Ecto neural progenitor cell (in vitro differentiated cells): ENCODE data around the gene LYPD4.
"Not testable (repeated sequence)": the region's sequence is repeated elsewhere in the genome, so short reads cannot be mapped to it uniquely, and the experiment has no call there.

Experiments
- DNase-seq: peaks from one replicate; pipeline ENCODE4 v3.0.0-alpha.2; 2018; ENCODE audit warnings: low spot score

LYPD4 gene

DNA sequence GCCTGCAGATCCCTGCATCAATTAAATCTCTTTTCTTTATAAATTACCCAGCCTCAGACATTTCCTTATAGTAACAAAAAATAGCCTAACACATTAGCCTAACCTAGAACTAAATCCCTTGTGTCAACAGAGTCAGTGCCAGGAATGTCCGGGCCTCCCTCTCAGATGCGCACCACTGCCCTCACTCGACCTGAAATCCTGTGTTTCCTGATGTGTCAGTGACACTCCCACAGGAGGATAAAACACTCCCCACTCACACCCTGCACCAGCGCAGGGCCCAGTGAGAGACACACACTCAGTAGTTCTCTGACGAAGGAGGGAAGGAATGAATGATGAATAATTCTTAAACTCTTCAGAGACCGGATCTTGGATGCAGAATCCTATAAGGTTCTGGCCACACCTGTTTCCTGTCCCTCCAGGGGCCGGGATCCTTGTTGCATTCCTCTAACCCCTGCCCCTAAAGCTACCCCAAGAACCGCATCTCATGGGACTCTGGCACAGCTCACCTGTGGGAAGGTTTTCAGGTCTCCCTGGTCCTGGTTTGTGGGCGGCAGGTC lies 45.0 kb downstream of the LYPD4 start:
- no peak for DNase-seq

DNA sequence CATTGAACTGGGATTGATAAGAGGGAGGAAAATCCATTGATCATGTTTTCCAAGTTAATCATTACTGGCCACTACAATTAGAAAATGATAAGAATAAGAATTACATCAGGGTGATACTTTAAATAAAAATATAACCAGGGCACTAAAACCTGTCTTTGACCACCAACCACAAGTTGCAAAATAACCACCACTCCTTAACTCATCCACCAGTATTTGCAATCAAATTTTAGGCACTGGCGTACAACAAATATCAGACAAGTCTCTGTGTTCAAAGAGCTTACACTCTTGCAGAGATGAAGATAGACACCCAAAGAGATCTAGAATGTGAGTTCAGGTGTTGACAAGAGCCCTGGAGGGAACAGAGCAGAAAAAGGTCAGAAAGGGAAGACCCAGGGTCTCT lies 47.6 kb downstream of the LYPD4 start:
- no peak for DNase-seq

DNA sequence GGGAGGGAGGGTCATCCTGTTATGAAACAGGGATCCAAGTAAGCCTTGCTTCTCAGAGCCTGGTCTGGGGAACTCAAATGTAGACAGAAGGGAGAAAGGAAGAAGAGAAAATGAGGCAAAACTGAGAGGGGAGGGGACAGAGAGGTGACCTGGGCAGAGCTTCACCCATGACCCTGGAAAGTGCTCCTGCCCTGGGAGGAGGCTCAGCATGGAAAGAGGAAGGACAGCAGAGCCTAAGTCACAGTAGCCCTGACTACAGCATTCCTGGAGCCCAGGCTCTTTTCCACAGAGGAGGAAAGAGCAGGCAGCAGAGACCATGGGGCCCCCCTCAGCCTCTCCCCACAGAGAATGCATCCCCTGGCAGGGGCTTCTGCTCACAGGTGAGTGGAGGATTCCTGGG lies 48.1 kb downstream of the LYPD4 start, which contains the start of gene CEACAM3:
Gene CEACAM3 (plus strand): TSS at position 226 of the 400 bp plus-strand sequence. CDS start 91 bp downstream, at position 317.
- DNase-seq, result no peak

DNA sequence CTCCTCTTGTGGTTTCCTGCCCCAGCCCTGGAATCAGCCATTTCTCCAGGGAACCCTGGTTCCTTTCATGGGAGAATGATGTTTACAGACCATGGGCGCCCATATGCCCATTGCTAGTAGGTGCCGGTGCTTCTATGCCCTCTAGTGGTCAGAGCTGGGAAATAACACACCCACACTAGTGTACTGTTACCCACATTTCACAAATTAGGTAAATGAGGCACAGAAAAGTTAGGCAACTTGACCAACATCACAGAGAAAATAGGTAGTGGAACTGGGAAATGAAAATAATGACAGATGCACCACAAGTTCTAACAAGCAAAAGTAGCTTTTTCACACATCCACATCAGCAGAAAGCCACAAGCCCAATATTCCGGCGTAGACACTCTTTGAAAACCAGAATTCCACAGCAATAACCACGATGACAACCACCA lies 49.4 kb downstream of the LYPD4 start:
- no peak for DNase-seq

DNA sequence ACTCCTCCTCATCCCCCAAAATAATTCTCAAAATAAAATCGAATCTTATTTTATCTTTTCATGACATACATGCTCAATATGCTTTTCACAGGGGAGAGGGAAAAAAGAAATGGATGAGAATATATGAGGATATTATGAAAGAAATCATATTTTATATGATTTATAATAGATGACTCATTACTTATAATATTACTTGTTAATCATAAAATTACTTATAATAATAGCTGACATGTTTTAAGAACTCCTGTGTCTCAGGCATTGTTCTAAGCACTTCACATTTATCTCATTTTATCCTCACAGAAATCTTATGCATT lies 51.1 kb downstream of the LYPD4 start:
- DNase-seq, result no peak

DNA sequence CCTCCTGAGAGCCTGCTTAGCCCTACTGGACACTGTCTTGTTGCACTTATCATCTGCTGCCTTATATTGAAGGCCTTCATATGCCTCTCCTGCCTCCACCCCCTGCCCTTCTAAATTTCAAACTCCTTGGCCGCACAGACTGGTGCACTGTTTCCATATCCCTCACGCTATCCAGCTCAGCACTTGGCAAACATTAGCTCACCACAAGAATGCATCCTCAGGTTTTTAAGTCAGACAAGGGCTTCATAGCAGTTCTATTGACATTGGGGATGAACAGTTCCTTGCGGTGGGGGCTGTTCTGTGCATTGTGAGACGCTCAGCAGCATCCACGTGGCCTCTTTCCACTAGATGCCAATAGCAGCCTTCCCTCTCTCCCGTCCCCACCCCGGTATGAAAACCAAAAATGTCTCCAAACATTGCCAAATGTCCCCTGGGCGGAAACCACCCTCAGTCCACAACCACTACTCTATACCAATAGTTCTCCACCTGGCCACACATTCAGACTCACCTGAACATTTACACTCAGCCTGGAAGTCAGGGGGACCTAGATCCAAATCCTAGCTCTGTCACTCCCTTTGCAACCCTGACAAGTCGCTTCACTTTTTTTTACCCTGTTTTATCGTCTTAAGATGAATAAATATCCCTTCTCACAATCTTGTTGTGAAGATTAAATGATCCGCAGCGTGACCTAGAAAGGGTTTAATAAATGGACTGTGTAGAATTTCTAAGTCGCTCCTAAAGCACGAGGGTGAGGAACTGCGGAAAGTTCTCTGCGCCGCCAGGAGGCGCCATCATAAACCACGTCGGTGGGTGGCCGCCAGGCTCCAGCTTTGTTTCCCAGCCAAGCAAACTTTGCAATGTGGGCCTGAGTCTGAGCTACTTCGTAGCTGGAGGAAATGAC lies 51.7 kb downstream of the LYPD4 start:
- DNase-seq, result peak; percentile 77

DNA sequence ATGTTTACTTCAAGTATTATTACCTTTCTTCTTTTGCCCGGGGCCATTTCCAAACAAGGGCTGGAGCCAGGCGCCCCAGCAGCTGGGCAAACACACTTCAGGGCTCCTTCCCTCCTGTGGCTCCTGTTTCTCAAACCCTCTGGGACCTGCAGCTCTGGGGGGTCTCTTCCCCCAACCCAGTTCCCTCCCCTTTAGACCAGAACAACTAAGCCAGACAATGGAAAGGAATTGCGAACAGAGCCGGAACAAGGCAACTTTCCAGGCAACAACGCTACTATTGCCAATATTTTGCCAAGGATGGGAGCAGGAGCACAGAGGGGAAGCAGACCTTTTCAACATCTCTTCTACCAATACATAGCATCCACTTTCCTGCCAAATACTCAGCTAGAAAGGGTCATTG lies 55.4 kb downstream of the LYPD4 start:
- DNase-seq, result not testable (repeated sequence)

DNA sequence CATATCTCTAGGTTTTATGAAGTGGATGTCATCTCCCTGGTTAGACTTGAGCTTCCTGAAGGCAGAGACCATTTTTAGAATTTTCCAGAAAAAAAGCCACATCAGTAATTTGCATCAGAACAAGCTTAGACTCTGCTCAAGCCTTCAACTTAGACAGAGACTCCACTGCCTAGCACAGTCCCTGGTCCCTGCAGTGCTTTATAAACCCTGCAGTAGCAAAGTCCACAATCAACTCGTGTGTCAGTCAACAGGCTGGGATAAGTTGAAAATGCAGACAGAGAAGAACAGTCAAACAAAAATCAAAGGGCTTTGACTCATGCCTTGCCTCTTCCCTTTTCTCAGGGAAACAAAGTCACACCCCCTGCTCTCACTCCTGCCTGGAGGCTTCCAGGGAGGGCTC lies 56.0 kb downstream of the LYPD4 start:
- DNase-seq, result not testable (repeated sequence)
